Measurements from ENCODE around the gene IKBKG.
"Not testable (repeated sequence)": the region's sequence is repeated elsewhere in the genome, so short reads cannot be mapped to it uniquely, and the experiment has no call there.

The IKBKG gene

GRCh38 chrX:154547245-154548027 is at the start of gene IKBKG:
IKBKG (plus strand) TSS chrX:154547620; CDS start chrX:154552003, 4,383 bp downstream.
- no peak for DNase-seq (ENCODE audit: low read depth, low spot score)
- Histone ChIP-seq H3K4me3 (peak within 1 kb of the TSS; percentile 87), H3K36me3 (ENCODE audit: insufficient read depth, low read length) (peaks cover 5% of the 10 kb centered on the region; the same call in 1 of the 2 replicates), H3K27ac (peak within 1 kb of the TSS; percentile 95), H3K9ac (ENCODE audit: insufficient read length) (peak within 1 kb of the TSS; percentile 89), H3K9me3 (ENCODE audit: low read depth, low read length) (no peaks in the 10 kb centered on the region)
- TF ChIP-seq FOXP2 (optimal IDR thresholded peaks at IDR 0.05; ENCODE audit: control extremely low read depth, extremely low read length, insufficient read depth) (no peak), EZH2 (IDR thresholded peaks at IDR 0.05) (no peak), POLR2AphosphoS5 (IDR thresholded peaks at IDR 0.05; ENCODE audit: borderline replicate concordance, low read depth, low read length) (peak; percentile 42; the same call in 1 of the 2 replicates)

- not testable (repeated sequence) for H3K27ac ChIP-seq; DNase-seq (ENCODE audit: low read depth, low spot score); H3K9ac ChIP-seq (ENCODE audit: insufficient read length); H3K36me3 ChIP-seq (ENCODE audit: insufficient read depth, low read length); H3K9me3 ChIP-seq (ENCODE audit: low read depth, low read length); H3K4me3 ChIP-seq
Measured at GRCh38 chrX:154501423-154501822, 46.0 kb upstream of the IKBKG start.

- Histone ChIP-seq H3K9ac (ENCODE audit: insufficient read length) (no peak overlapping the region), H3K27ac (no peak overlapping the region), H3K36me3 (ENCODE audit: insufficient read depth, low read length) (no peaks in the 10 kb centered on the region), H3K4me3 (no peak overlapping the region), H3K9me3 (ENCODE audit: low read depth, low read length) (no peaks in the 10 kb centered on the region)
- TF ChIP-seq POLR2AphosphoS5 (IDR thresholded peaks at IDR 0.05; ENCODE audit: borderline replicate concordance, low read depth, low read length) (no peak), EZH2 (IDR thresholded peaks at IDR 0.05) (no peak), FOXP2 (optimal IDR thresholded peaks at IDR 0.05; ENCODE audit: control extremely low read depth, extremely low read length, insufficient read depth) (no peak)
- DNase-seq (ENCODE audit: low read depth, low spot score): no peak
Measured at GRCh38 chrX:154502098-154502497, 45.3 kb upstream of the IKBKG start.

GRCh38 chrX:154502989-154503388 is 44.4 kb upstream of the IKBKG start:
- H3K4me3 ChIP-seq: no peak overlapping the region
- H3K9me3 ChIP-seq (ENCODE audit: low read depth, low read length): no peaks in the 10 kb centered on the region
- H3K36me3 ChIP-seq (ENCODE audit: insufficient read depth, low read length): no peaks in the 10 kb centered on the region
- H3K9ac ChIP-seq (ENCODE audit: insufficient read length): no peak overlapping the region
- no peak for DNase-seq (ENCODE audit: low read depth, low spot score)
- TF ChIP-seq FOXP2 (optimal IDR thresholded peaks at IDR 0.05; ENCODE audit: control extremely low read depth, extremely low read length, insufficient read depth) (no peak), POLR2AphosphoS5 (IDR thresholded peaks at IDR 0.05; ENCODE audit: borderline replicate concordance, low read depth, low read length) (no peak), EZH2 (IDR thresholded peaks at IDR 0.05) (no peak)
- H3K27ac ChIP-seq: no peak overlapping the region

- no peak for DNase-seq (ENCODE audit: low read depth, low spot score)
- no peaks in the 10 kb centered on the region for H3K36me3 ChIP-seq (ENCODE audit: insufficient read depth, low read length)
- no peak overlapping the region for H3K9ac ChIP-seq (ENCODE audit: insufficient read length)
Measured at GRCh38 chrX:154505734-154506133, 41.7 kb upstream of the IKBKG start.

GRCh38 chrX:154506483-154507332 is 40.7 kb upstream of the IKBKG start:
- no peaks in the 10 kb centered on the region for H3K9me3 ChIP-seq (ENCODE audit: low read depth, low read length)
- no peak overlapping the region for H3K9ac ChIP-seq (ENCODE audit: insufficient read length)
- H3K27ac ChIP-seq: no peak overlapping the region
- TF ChIP-seq EZH2 (IDR thresholded peaks at IDR 0.05) (no peak), POLR2AphosphoS5 (IDR thresholded peaks at IDR 0.05; ENCODE audit: borderline replicate concordance, low read depth, low read length) (no peak), FOXP2 (optimal IDR thresholded peaks at IDR 0.05; ENCODE audit: control extremely low read depth, extremely low read length, insufficient read depth) (no peak)
- no peak for DNase-seq (ENCODE audit: low read depth, low spot score)
- H3K4me3 ChIP-seq: no peak overlapping the region
- no peaks in the 10 kb centered on the region for H3K36me3 ChIP-seq (ENCODE audit: insufficient read depth, low read length)

More at GRCh38 chrX:154505734-154506133, 41.7 kb upstream of the IKBKG start:
- Histone ChIP-seq H3K9me3 (ENCODE audit: low read depth, low read length) (no peaks in the 10 kb centered on the region), H3K27ac (no peak overlapping the region), H3K4me3 (no peak overlapping the region)
- no peak for TF ChIP-seq POLR2AphosphoS5 (IDR thresholded peaks at IDR 0.05; ENCODE audit: borderline replicate concordance, low read depth, low read length)
- TF ChIP-seq FOXP2 (optimal IDR thresholded peaks at IDR 0.05; ENCODE audit: control extremely low read depth, extremely low read length, insufficient read depth): no peak
- no peak for TF ChIP-seq EZH2 (IDR thresholded peaks at IDR 0.05)

GRCh38 chrX:154507673-154508383 is 39.6 kb upstream of the IKBKG start:
- H3K36me3 ChIP-seq (ENCODE audit: insufficient read depth, low read length): no peaks in the 10 kb centered on the region
- no peak overlapping the region for H3K27ac ChIP-seq
- no peaks in the 10 kb centered on the region for H3K9me3 ChIP-seq (ENCODE audit: low read depth, low read length)
- H3K9ac ChIP-seq (ENCODE audit: insufficient read length): no peak overlapping the region
- H3K4me3 ChIP-seq: no peak overlapping the region
- no peak for DNase-seq (ENCODE audit: low read depth, low spot score)
- no peak for TF ChIP-seq FOXP2 (optimal IDR thresholded peaks at IDR 0.05; ENCODE audit: control extremely low read depth, extremely low read length, insufficient read depth)
- no peak for TF ChIP-seq EZH2 (IDR thresholded peaks at IDR 0.05)
- no peak for TF ChIP-seq POLR2AphosphoS5 (IDR thresholded peaks at IDR 0.05; ENCODE audit: borderline replicate concordance, low read depth, low read length)

GRCh38 chrX:154508384-154508745 is 39.1 kb upstream of the IKBKG start:
- Histone ChIP-seq H3K9ac (ENCODE audit: insufficient read length) (no peak overlapping the region), H3K4me3 (no peak overlapping the region), H3K9me3 (ENCODE audit: low read depth, low read length) (no peaks in the 10 kb centered on the region), H3K36me3 (ENCODE audit: insufficient read depth, low read length) (no peaks in the 10 kb centered on the region), H3K27ac (no peak overlapping the region)
- no peak for DNase-seq (ENCODE audit: low read depth, low spot score)
- TF ChIP-seq EZH2 (IDR thresholded peaks at IDR 0.05) (no peak), FOXP2 (optimal IDR thresholded peaks at IDR 0.05; ENCODE audit: control extremely low read depth, extremely low read length, insufficient read depth) (no peak), POLR2AphosphoS5 (IDR thresholded peaks at IDR 0.05; ENCODE audit: borderline replicate concordance, low read depth, low read length) (no peak)
